GM19452 (cell line): Measurements from ENCODE around the gene LMO4.

Experiments used
- ATAC-seq: cut with Tn5 transposase; IDR thresholded peaks from one replicate; pipeline ENCODE4 v1.9.1; 2021; ENCODE audit not compliant: unreplicated experiment

The LMO4 gene

DNA sequence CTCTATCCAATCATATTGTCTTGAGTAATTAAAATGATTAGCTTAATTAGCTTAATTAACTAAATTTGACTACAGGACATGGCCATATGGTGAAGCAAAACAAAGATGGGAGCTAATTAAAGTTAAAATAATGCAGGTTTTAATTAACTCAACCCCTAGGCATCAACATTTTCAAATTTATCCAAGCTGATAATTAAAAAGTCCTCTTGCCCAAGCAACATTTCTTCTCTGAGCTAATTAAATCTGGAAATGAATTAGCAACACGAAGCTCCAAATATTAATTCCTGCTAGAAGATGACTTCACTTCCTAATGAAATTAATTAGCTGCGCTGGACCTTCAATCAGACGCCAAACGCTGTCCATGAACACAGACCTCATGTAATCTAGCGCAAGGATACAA is 27.9 kb downstream of the LMO4 start:
- ATAC-seq = no peak

- no peak for ATAC-seq
Observed at GRCh38 chr1:87358219-87358618, 29.5 kb downstream of the LMO4 start.

DNA sequence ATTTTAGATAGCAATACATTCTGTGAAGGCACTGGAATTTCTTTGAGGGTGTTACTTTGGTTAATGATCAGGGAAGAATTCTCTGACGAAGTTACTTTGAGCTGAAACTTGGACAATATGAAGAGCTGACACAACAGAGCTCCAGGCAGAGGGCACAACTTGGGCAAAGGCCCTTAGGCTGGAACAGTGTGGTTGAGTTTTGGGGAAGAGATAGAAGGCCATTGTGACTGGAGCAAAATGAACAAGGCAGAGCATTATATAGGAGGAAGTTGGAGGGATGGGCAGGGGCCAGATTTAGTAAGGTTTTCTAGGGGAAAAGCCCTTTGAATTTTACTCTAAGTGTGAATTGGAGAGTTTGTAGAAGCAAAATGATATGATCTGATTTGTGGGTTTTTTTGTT is 30.9 kb downstream of the LMO4 start:
- ATAC-seq = no peak

- no peak for ATAC-seq
Observed at GRCh38 chr1:87362063-87362833, 33.6 kb downstream of the LMO4 start.

GRCh38 chr1:87362834-87363426 is 34.2 kb downstream of the LMO4 start:
- no peak for ATAC-seq

- no peak for ATAC-seq
Observed at GRCh38 chr1:87367549-87367948, 38.9 kb downstream of the LMO4 start.

DNA sequence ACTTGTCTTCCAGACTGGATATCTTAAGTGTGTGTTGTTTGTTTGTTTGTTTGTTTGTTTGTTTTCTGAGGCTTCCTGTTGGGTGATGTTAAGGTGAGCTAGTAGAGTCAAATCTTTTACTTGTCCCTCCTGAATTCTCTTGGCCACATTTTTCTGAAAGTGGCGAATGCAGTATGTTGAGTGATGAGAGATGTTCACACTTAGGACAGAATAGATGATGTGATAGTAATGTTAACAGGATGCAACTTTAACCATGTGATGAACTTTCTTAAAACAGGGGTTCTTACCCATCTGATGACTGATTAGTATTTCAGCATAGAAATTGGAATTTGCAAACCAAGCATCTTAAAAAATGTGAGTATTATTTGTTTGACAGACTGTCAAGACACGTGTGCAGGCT is 40.2 kb downstream of the LMO4 start:
- ATAC-seq = no peak

DNA sequence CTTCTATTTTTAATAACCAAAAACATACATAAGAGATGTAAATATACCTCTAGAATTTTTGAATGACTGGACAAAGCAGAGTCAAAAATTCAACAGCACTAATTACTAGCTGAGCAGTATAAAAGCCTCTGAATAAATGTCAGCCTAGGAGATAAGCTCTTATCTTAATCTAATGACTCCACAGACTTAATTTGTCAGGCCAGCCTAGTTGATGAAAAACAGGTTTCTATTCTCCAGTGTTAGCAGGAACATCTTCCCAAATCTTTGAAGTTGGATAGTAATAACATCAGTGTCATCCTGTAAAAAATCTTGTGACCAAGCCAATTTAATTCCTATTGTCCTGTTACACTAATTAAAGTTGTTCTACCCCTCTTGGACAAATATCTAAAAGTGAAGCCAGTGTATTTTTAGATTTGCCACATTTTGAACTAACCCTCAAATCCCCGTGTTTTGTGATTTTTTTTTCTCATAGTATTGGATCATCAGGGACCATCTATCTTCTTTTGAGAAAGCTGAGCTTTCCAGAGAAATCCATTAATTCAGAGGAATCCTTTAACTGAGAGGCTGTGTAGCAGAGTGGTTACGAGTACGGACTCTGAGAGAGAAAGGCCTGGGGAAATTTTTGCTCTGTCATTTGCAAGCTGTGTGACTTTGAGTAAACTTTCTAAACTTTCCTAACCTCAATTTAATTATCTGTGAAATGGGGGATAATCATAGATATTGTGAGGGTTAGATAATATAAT is 41.2 kb downstream of the LMO4 start:
- no peak for ATAC-seq

- no peak for ATAC-seq
Observed at GRCh38 chr1:87370544-87370943, 41.9 kb downstream of the LMO4 start.

GRCh38 chr1:87379306-87379705 is 50.6 kb downstream of the LMO4 start:
- no peak for ATAC-seq

DNA sequence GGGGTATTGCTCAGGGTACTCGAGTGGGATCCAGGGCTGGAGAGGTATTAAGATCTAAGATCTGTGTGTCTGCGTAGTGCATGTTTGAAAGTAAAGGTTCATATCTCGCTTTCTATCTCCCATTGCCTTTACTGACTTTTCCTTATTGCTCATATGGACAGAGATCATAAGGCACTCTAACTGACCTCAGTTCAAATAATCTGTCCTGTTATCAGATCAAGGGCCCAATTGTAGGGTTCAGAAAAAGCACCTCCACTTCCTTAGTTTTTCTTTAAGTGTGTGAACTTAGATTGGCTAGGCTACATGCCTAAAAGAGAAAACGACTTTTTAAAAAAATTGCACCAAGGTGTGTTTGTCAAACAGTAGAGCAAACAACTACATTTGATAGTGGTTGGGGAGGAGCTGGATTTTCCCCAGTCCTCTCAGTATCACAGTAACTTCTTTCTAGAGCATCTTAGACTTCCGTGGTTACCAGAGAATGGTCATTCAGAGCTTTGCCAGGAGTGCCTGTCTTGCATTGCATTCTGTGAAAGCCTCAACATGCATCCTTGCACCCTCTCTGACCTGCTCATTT is 57.6 kb downstream of the LMO4 start:
- no peak for ATAC-seq

GRCh38 chr1:87388411-87388810 is 59.7 kb downstream of the LMO4 start:
- ATAC-seq = no peak

GRCh38 chr1:87389011-87389410 is 60.3 kb downstream of the LMO4 start:
- no peak for ATAC-seq

GRCh38 chr1:87389546-87389945 is 60.9 kb downstream of the LMO4 start:
- ATAC-seq = no peak

DNA sequence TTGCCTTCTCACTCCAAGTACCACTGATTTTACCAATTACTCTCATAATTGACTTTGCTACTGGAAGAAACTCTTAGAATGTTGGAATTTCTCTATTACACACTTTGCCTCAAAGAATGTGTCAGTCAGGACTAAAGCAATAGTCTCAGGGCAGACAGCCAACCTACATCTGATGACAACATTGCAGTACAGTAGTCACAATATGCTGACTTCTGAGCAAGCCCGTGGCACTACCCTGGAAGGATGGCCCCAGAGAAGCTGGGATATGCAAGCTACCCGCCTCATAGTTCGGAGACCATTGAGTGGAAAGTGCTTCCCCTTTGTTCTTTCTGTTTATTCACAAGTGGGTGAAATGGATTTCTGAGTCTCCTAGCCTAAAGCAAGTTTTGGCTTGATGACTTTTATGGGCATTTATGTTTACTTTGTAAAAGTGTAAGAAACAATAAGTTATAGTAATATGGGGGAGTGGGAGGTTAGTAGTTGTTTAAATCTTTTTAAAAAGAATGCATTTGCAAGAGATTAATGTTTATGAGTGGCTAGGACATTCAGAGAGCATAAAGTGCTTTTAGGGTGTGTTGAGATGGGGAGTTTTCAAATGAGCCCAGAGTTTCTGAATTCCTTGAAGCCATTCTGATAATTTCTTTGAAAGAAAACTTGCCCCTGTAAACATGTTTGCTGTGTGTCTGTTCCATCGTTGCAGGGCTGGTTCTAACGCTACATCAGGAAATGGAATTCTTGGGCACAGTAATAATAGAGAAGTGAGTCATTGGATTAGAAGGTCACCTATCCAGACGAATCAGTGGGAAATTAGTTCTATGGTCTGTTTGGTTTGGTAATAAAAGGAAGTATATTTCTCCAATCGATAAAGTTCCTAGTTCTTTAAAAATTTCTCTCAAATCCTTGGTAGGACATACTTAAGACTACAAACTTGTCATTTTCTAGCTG is 63.8 kb downstream of the LMO4 start:
- no peak for ATAC-seq

GRCh38 chr1:87393445-87394085 is 64.9 kb downstream of the LMO4 start:
- ATAC-seq = no peak

DNA sequence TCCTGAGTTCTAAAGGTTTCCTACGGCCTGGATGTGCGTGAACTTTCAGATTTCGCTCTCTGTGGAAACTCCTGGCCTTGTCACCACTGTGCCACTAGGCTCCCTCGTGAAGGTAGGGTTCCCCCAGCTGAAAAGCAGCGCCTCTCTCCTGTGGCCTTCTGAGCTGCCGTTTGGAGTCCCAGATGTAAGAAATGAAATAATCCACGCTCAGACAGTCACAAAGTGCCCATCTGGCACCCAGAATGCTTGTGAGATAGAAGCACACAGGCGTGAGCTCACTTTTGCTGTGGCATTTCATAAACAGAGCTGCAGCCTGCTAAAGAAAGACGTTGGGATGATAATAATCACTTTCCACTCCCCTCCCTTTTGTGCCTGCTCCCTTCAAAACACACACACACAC is 65.8 kb downstream of the LMO4 start:
- no peak for ATAC-seq

DNA sequence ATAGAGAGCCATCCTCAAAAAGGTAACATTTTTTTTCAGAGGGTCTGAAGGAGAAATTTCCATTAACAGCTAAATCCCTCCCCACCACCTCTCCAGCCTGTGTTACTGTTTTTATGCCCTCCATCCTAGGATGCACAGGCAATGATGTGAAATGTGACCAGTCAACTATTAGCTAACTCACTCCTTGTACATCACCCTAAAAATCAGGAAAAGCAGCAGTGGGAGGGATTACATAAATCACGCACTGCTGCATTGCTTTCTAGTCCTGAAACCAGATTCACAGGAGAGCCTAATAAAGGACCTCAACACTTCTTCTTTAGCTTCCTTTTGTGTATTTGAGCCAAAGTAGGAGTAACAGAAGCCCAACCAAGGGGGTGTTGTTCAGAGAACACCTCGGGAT is 66.3 kb downstream of the LMO4 start:
- no peak for ATAC-seq
